Osteocyte (in vitro differentiated cells): ENCODE measurements around the gene SMPD3. TPM values are rescaled to one million over a fixed set of nuclear protein-coding genes. Genes with fewer than 3 reads are reported as not detected.

Source experiments
- DNase-seq: peaks from one replicate; pipeline ENCODE4 v3.0.0; 2021; ENCODE audit warnings: mixed read lengths; ENCODE audit not compliant: unreplicated experiment; ENCODE audit errors: extremely low spot score
- H3K27ac Mint-ChIP-seq: one replicate; pipeline ENCODE4 v1.8.0; 2021; ENCODE audit warnings: mild to moderate bottlenecking, mixed read lengths; ENCODE audit not compliant: unreplicated experiment
- H3K27me3 Mint-ChIP-seq: one replicate; pipeline ENCODE4 v1.8.0; 2021; ENCODE audit warnings: mixed read lengths; ENCODE audit not compliant: unreplicated experiment
- H3K36me3 Mint-ChIP-seq: one replicate; pipeline ENCODE4 v1.8.0; 2021; ENCODE audit warnings: mixed read lengths; ENCODE audit not compliant: unreplicated experiment
- H3K4me1 Mint-ChIP-seq: one replicate; pipeline ENCODE4 v1.8.0; 2021; ENCODE audit warnings: mixed read lengths; ENCODE audit not compliant: unreplicated experiment
- H3K4me3 Mint-ChIP-seq: one replicate; pipeline ENCODE4 v1.8.0; 2021; ENCODE audit warnings: mild to moderate bottlenecking, moderate library complexity, mixed read lengths; ENCODE audit not compliant: unreplicated experiment
- H3K9me3 Mint-ChIP-seq: one replicate; pipeline ENCODE4 v1.8.0; 2021; ENCODE audit warnings: mixed read lengths; ENCODE audit not compliant: unreplicated experiment
- total RNA-seq: library from RNA; stranded (reverse); gene quantifications from 2 replicates; pipeline ENCODE4 v1.2.1, GENCODE V29; 2021
- TF ChIP-seq, protein P1 (sequence below): fragments of 200-600 bp; sonication (generic); IDR thresholded peaks from 2 replicates; pipeline ENCODE4 v1.5.0; 2021; ENCODE audit warnings: antibody characterized with exemption, mild to moderate bottlenecking, moderate library complexity

Gene SMPD3
- total RNA-seq, 1 donor from 2014 or later, result not detected

DNA sequence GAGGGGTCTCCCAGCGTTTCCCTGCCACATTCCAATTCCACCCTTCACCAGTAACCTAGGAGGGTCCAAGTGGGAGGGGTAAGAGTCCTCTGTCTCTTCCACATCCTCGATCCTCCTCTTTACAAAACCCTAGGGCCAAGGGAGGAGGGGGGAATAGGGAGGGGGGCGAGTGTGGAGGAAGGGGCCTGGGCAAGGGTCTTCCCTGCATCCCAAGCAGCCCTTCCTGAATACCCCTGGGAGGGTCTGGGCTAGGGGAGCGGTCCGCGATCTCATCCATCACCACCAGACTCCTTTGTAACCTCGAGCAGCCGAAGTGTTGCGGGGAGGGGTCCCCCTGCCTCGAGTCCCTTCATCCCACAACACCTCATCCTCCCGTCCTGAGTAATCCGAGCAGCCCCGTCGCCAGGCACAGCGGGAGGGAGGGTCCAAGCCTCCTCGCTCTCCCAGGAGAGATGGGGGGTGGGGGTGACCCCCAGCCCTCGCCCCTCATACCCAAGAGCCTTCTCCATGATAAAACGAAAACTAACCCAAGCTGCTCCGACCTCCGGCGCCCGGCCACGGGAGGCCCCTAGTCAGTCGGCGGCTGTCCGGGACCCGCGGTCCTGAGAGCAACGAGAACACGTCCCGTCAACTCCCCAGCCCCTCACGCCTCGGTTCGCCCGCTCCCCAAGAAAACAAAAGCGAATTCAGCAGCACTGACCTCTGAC, 502 bp downstream of the SMPD3 start:
- DNase-seq, result no peak
- no peak overlapping the region for H3K27ac Mint-ChIP-seq
- no peaks in the 10 kb centered on the region for H3K36me3 Mint-ChIP-seq
- H3K4me1 Mint-ChIP-seq, result peaks cover 16% of the 10 kb centered on the region
- H3K9me3 Mint-ChIP-seq, result no peaks in the 10 kb centered on the region
- peak overlapping the region; percentile 65 for H3K4me3 Mint-ChIP-seq
- H3K27me3 Mint-ChIP-seq, result peaks cover 3% of the 10 kb centered on the region
- TF ChIP-seq, protein P1, sequence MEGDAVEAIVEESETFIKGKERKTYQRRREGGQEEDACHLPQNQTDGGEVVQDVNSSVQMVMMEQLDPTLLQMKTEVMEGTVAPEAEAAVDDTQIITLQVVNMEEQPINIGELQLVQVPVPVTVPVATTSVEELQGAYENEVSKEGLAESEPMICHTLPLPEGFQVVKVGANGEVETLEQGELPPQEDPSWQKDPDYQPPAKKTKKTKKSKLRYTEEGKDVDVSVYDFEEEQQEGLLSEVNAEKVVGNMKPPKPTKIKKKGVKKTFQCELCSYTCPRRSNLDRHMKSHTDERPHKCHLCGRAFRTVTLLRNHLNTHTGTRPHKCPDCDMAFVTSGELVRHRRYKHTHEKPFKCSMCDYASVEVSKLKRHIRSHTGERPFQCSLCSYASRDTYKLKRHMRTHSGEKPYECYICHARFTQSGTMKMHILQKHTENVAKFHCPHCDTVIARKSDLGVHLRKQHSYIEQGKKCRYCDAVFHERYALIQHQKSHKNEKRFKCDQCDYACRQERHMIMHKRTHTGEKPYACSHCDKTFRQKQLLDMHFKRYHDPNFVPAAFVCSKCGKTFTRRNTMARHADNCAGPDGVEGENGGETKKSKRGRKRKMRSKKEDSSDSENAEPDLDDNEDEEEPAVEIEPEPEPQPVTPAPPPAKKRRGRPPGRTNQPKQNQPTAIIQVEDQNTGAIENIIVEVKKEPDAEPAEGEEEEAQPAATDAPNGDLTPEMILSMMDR, result no peak

DNA sequence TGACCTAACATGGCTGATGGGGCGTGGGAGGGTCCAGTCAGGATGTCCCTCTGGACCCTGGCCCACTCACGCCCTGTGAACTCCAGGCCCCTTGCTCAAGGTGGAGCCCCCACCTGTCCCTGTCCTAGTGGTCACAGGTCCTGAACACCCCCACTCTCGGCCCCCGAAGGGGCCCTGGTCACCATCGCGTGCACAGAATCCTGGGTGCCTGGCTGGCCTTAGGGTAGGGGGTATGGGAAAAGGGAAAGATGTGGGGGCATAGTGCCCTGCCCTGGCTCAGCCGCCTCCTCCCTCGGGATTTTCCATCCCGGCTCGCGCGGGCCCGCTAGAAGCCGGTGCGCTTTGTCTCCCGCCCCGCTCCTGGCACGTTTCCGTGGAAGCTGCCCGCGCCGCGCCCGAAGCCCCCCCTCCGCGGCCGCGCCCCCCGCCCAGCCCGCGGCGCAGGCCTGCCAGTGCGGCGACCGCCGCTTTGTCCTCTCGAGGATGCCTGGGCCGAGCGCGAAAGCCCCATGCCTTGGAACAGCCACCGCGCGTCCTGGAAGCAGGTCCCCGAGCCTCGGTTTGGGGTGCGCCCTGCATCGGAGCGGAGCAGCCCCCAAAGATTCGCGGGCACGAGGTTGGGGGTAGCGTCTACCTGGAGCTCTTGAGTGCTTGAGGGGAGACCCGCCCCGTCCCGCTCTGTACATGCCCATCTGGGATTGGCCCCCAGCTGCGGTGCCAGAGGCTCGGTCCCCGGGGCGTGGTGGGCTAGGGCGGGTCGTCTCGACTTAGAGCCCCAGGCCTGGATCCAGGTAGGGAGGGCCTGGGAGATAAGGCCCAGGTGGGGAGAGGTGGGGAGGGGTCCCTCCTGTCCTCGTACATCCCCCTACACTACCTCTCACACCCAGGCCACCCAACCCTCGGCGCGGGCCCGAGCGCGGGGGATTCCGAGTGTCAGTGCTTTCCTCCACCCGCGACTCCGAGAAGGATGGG, 1.3 kb downstream of the SMPD3 start:
- Mint-ChIP-seq H3K36me3 (no peaks in the 10 kb centered on the region), H3K27ac (no peak overlapping the region), H3K27me3 (peaks cover 9% of the 10 kb centered on the region), H3K9me3 (no peaks in the 10 kb centered on the region), H3K4me1 (peaks cover 16% of the 10 kb centered on the region), H3K4me3 (no peak overlapping the region)
- no peak for DNase-seq
- TF ChIP-seq, protein P1, result no peak

DNA sequence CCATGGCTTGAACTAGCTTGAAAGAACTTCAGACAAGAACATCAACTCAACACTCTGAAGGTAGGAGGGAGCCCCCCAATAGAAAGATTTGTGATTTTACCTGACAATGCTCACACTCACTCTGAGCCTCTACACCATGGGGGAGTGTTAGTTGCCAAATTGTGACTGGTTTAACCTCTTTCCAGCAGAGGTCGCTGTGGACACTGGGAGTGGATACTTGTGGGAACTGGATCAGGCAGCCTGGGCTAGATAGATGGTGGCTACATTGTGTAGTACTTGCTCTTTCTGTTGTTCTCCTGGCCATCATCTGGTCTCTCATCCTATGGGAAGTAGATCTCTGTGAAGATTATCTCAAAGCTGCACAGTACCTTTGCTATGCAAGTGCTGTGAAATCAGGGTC, 2.9 kb downstream of the SMPD3 start:
- Mint-ChIP-seq H3K4me1 (peaks cover 16% of the 10 kb centered on the region), H3K4me3 (no peak overlapping the region), H3K27me3 (peaks cover 18% of the 10 kb centered on the region), H3K27ac (no peak overlapping the region), H3K9me3 (no peaks in the 10 kb centered on the region), H3K36me3 (no peaks in the 10 kb centered on the region)
- DNase-seq, result no peak
- TF ChIP-seq, protein P1, result peak; percentile 32

DNA sequence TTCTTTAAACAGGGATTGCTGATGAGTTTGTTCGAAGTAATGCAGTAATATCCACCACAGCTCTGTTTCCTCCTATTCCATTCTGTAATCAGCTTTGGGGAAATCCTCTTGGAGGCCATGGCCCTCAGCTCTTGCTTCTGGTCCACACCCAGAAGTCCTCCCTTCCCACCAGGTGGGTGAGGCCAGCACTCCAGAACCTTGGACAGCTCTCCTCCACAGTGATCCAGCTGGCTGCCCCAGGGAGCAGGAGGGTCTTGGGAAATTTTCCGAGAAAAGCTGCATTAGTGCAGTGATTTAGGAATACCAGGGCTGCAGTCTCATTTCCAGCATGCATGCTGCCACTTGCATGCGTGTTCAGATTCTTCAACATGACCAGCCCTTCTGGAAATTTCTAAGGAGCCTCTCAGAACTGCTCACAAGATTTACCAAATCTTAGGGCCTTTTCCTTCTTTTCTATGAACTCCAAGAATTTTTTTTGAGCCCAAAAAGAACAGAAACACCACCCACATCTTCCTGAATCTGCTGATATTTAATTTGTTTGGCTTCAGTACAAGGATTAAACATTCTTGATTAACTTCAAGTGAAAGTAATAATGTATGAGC, 4.2 kb downstream of the SMPD3 start:
- TF ChIP-seq, protein P1, result no peak
- Mint-ChIP-seq H3K36me3 (no peaks in the 10 kb centered on the region), H3K9me3 (no peaks in the 10 kb centered on the region), H3K27me3 (peaks cover 24% of the 10 kb centered on the region), H3K27ac (no peak overlapping the region), H3K4me3 (no peak overlapping the region), H3K4me1 (peaks cover 14% of the 10 kb centered on the region)
- DNase-seq, result no peak
